T-cell (primary cell): Measurements from ENCODE around the gene PAQR5. TPM values are rescaled to one million over a fixed set of nuclear protein-coding genes. Genes with fewer than 3 reads are reported as not detected.

Experiments
- ATAC-seq, 4 experiments: fragments of 200-7000 bp in 3 of 4; fragments of 150-1000 bp in 1 of 4; cut with Tn5 transposase; replicated peaks in 1 of 4; 1 replicate in 3 of 4; 2 replicates in 1 of 4; pipeline ENCODE4 v1.10.0; 2021; ENCODE audit warnings: moderate library complexity in 3 of 4, mild to moderate bottlenecking in 2 of 4, moderate number of reproducible peaks in 1 of 4
- CTCF ChIA-PET, 2 donors: fragments of 300-600 bp; sonication (Branson Sonifier 250); formaldehyde crosslinking; loops; one replicate each; lab custom pipeline; 2022; ENCODE audit warnings: antibody characterized with exemption in 2 of 2; lab: Charles Lee
- POLR2A ChIA-PET, 2 donors: fragments of 300-600 bp; sonication (Branson Sonifier 250); formaldehyde crosslinking; loops; one replicate each; lab custom pipeline; 2022; ENCODE audit warnings: antibody characterized with exemption in 2 of 2; lab: Charles Lee
- DNase-seq, 35 experiments: peaks; one replicate each; pipeline versions ENCODE4 v3.0.0 to v3.0.0-alpha.2; 2013 to 2023
- H3K27ac ChIP-seq: one replicate; pipeline ENCODE4 v1.5.1; 2013; ENCODE audit warnings: low read length
- H3K27me3 ChIP-seq, 2 experiments: replicated peaks in 1 of 2; 1 replicate in 1 of 2; 2 replicates in 1 of 2; pipeline versions ENCODE4 v1.6.1 to v1.7.0; 2013; ENCODE audit warnings: low read length in 1 of 2, mixed read lengths in 1 of 2; ENCODE audit not compliant: control insufficient read depth in 2 of 2, insufficient read depth in 2 of 2; ENCODE audit errors: extremely low read depth in 1 of 2
- H3K36me3 ChIP-seq, 2 donors: 1 replicate in 1 of 2; 2 replicates in 1 of 2; pipeline versions ENCODE4 v1.6.1 to v1.7.0; 2013; ENCODE audit warnings: low read length in 1 of 2; ENCODE audit not compliant: control insufficient read depth in 2 of 2, insufficient read depth in 1 of 2; ENCODE audit errors: extremely low read depth in 1 of 2
- H3K4me1 ChIP-seq, 2 experiments: 1 replicate in 1 of 2; 2 replicates in 1 of 2; pipeline versions ENCODE4 v1.6.1 to v1.7.0; 2013; ENCODE audit warnings: low read length in 2 of 2, mixed read lengths in 1 of 2; ENCODE audit not compliant: insufficient read depth in 2 of 2, control insufficient read depth in 1 of 2; ENCODE audit errors: extremely low read depth in 1 of 2
- H3K4me3 ChIP-seq, 2 donors: 1 replicate in 1 of 2; 2 replicates in 1 of 2; pipeline versions ENCODE4 v1.5.1 to v1.7.0; 2013; ENCODE audit warnings: mild to moderate bottlenecking in 2 of 2, low read length in 1 of 2, moderate library complexity in 1 of 2; ENCODE audit not compliant: control insufficient read depth in 1 of 2; ENCODE audit errors: extremely low read depth in 1 of 2
- H3K9me3 ChIP-seq: 2 replicates; pipeline ENCODE4 v1.7.0; 2013
- H3K27ac Mint-ChIP-seq, 2 donors: one replicate each; pipeline ENCODE4 v1.8.0; 2020 to 2021; ENCODE audit warnings: mild to moderate bottlenecking in 2 of 2, mixed read lengths in 2 of 2
- H3K27me3 Mint-ChIP-seq, 2 donors: one replicate each; pipeline ENCODE4 v1.8.0; 2021 to 2022; ENCODE audit warnings: mixed read lengths in 2 of 2
- H3K36me3 Mint-ChIP-seq: one replicate; pipeline ENCODE4 v1.8.0; 2021; ENCODE audit warnings: mixed read lengths
- H3K4me1 Mint-ChIP-seq, 3 donors: one replicate each; pipeline ENCODE4 v1.8.0; 2020 to 2022; ENCODE audit warnings: mixed read lengths in 3 of 3, mild to moderate bottlenecking in 1 of 3
- H3K4me3 Mint-ChIP-seq, 3 donors: one replicate each; pipeline ENCODE4 v1.8.0; 2020 to 2022; ENCODE audit warnings: mild to moderate bottlenecking in 3 of 3, mixed read lengths in 3 of 3, moderate library complexity in 3 of 3
- H3K9me3 Mint-ChIP-seq, 3 donors: one replicate each; pipeline ENCODE4 v1.8.0; 2020 to 2022; ENCODE audit warnings: mixed read lengths in 3 of 3
- WGBS: methylation state at CpG from one replicate; pipeline ENCODE4 v1.1.5; 2013; ENCODE audit warnings: missing lambda C conversion rate; ENCODE audit not compliant: insufficient coverage; 5-methylcytosine and 5-hydroxymethylcytosine counted together
- total RNA-seq, 35 experiments: library from RNA in 6 of 35; stranded (reverse) in 6 of 35; fragments of 120-200 nt in 1 of 35; gene quantifications; one replicate each; pipeline versions ENCODE4 v1.2.1 to v1.2.4 and lab custom pipeline; 2013 to 2026

PAQR5 gene
- total RNA-seq, 5 donors from 2014 or later (not counting 1 experiment from before 2014, with no cell fraction given) = 0.03 to 0.07 (median 0.06) TPM; not detected in 2

DNA sequence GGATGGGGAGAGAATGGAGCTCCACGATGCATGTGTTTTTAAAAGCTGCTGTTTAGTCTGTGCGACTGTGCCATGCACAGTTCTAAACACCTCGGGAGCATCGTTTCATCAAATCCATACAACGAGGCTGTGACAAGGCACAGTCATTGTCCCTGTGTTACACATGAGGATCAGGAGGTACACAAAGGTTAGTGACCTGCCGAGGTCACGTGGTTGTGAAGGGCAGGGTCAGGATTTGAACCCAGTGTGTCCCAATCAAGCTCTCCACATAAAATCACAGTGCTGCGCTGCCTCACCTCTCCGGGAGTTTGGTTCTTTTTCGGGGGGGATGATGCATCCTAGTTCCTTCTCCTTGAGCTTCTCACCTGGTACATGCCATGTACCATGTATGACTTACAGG is 96.7 kb downstream of the PAQR5 start:
- Histone ChIP-seq H3K9me3 (no peaks in the 10 kb centered on the region), H3K27ac (no peak overlapping the region), H3K36me3 (no peaks in the 10 kb centered on the region), H3K4me3 (no peak overlapping the region), H3K27me3 (peaks cover 0 to 27% of the 10 kb centered on the region in 2 experiments), H3K4me1 (peaks cover 0 to 7% of the 10 kb centered on the region in 2 experiments)
- CTCF ChIA-PET = interaction anchor here (1.0 to 1.3 kb wide), 2 partner anchors 336 to 440 kb away, joined by 3 to 4 read pairs; no protein-coding TSS in a partner anchor
- Mint-ChIP-seq H3K27ac (no peak overlapping the region), H3K36me3 (no peaks in the 10 kb centered on the region), H3K27me3 (peaks cover 0 to 5% of the 10 kb centered on the region in 2 donors), H3K4me3 (no peak overlapping the region), H3K9me3 (no peaks in the 10 kb centered on the region), H3K4me1 (peaks cover 7 to 8% (median 8%) of the 10 kb centered on the region in 3 donors)
- POLR2A ChIA-PET = no interaction called here
- WGBS = 83% methylated on average over 2 of the region's 10 CpGs
- DNase-seq (no peak), ATAC-seq (no peak)

- Histone ChIP-seq H3K27ac (no peak overlapping the region), H3K4me1 (peaks cover 0 to 7% of the 10 kb centered on the region in 2 experiments), H3K4me3 (no peak overlapping the region), H3K36me3 (no peaks in the 10 kb centered on the region), H3K9me3 (no peaks in the 10 kb centered on the region), H3K27me3 (peaks cover 0 to 30% of the 10 kb centered on the region in 2 experiments)
- no peak overlapping the region for H3K4me3 Mint-ChIP-seq
- ATAC-seq = no peak
- DNase-seq = no peak
- peaks cover 7 to 8% (median 8%) of the 10 kb centered on the region in 3 donors for H3K4me1 Mint-ChIP-seq
- no peaks in the 10 kb centered on the region for H3K36me3 Mint-ChIP-seq
- H3K9me3 Mint-ChIP-seq = no peaks in the 10 kb centered on the region
- ChIA-PET POLR2A (no interaction called here), CTCF (interaction anchor here in 1 of 2 donors (1.3 kb wide), 1 partner anchor 337 kb away, joined by 4 read pairs; no protein-coding TSS in a partner anchor)
- WGBS = 80% methylated on average over 4 of the region's 5 CpGs
- H3K27ac Mint-ChIP-seq = no peak overlapping the region
- peaks cover 0 to 5% of the 10 kb centered on the region in 2 donors for H3K27me3 Mint-ChIP-seq
Measured at GRCh38 chr15:69395991-69396390, 97.3 kb downstream of the PAQR5 start.

DNA sequence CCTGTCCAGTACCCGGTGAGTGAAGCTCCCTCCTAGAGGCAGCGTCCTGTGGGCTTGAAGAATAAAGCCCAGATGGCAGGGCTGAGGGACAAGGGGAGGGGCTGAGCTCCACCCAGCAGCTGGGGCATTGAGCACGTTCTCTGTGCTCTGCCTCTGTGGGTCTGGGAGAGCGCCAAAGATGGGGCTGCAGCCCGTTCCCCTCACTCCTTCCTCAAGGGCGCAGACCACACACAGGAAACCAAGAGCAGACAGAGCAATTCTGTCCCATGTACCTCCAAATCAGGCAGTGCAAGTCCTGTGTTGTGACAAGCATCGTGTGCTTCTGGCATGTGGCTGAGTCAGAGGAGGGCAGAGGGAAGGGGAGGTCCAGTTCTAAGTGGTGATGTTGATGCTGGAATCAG is 99.8 kb downstream of the PAQR5 start:
- Mint-ChIP-seq H3K27ac (peak overlapping the region in 1 of 2 donors; percentile 22), H3K4me3 (no peak overlapping the region), H3K36me3 (no peaks in the 10 kb centered on the region), H3K4me1 (peaks cover 7 to 8% (median 8%) of the 10 kb centered on the region in 3 donors), H3K9me3 (no peaks in the 10 kb centered on the region), H3K27me3 (peaks cover 0 to 4% of the 10 kb centered on the region in 2 donors)
- ATAC-seq (peak in 2 of 4 experiments; percentile 5 to 48), DNase-seq (no peak)
- H3K9me3 ChIP-seq = no peaks in the 10 kb centered on the region
- no peak overlapping the region for H3K4me3 ChIP-seq
- H3K27me3 ChIP-seq = peaks cover 0 to 30% of the 10 kb centered on the region in 2 experiments
- no peak overlapping the region for H3K27ac ChIP-seq
- peaks cover 0 to 7% of the 10 kb centered on the region in 2 experiments for H3K4me1 ChIP-seq
- no peaks in the 10 kb centered on the region for H3K36me3 ChIP-seq
- ChIA-PET POLR2A (no interaction called here), CTCF (no interaction called here)
- WGBS = 29% methylated on average over 5 of the region's 7 CpGs

DNA sequence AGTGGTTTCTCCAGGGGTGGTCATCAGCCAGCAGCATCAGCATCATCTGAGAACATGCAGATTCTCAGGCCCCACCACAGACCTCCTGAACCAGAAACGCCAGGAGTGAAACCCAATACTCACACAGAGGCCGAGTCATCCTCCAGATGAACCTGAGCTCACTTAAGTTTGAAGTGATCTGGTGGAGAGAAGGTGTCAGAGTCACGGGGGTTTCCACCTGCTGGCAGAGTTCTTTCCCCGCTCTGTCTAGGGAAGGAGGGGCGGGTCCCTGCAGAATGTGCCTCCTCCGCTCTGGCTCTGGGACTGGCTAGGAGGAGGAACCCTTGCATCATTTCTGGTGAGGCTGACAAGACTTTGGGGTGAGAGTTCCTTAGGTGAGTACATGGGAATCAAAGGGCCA is 102.1 kb downstream of the PAQR5 start:
- POLR2A ChIA-PET = no interaction called here
- DNase-seq = no peak
- H3K36me3 Mint-ChIP-seq = no peaks in the 10 kb centered on the region
- ATAC-seq = no peak
- WGBS = 67% methylated on average over 1 of the region's 6 CpGs
- peaks cover 0 to 2% (median 0%) of the 10 kb centered on the region in 3 donors for H3K4me1 Mint-ChIP-seq
- H3K27ac Mint-ChIP-seq = no peak overlapping the region
- Histone ChIP-seq H3K4me3 (no peak overlapping the region), H3K36me3 (no peaks in the 10 kb centered on the region), H3K9me3 (no peaks in the 10 kb centered on the region), H3K4me1 (no peaks in the 10 kb centered on the region), H3K27me3 (peaks cover 0 to 12% of the 10 kb centered on the region in 2 experiments), H3K27ac (no peak overlapping the region)
- H3K9me3 Mint-ChIP-seq = no peaks in the 10 kb centered on the region
- no peak overlapping the region for H3K4me3 Mint-ChIP-seq
- CTCF ChIA-PET = no interaction called here
- H3K27me3 Mint-ChIP-seq = peaks cover 0 to 12% of the 10 kb centered on the region in 2 donors

DNA sequence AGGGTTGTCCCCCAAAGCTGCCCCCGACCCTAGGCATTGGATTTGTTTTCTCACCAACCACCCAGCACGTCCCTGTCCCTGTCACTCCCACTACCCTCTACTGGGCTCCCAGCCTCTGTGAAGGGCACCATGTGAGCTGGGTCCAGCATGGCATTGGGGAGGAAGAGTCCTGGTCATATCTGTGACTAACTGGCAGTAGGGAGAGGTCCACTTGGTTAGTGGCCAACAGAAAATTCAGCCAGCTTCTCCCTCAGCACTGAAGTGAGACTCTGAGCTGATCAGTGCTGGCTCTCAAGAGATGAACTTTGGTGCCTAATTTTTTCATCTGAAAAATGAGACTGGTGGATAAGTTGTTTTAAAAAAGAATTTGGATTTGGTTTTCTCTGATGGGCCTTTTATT is 104.1 kb downstream of the PAQR5 start:
- H3K4me1 Mint-ChIP-seq = peaks cover 0 to 2% (median 0%) of the 10 kb centered on the region in 3 donors
- Histone ChIP-seq H3K4me1 (no peaks in the 10 kb centered on the region), H3K4me3 (no peak overlapping the region), H3K27ac (no peak overlapping the region), H3K27me3 (peaks cover 0 to 9% of the 10 kb centered on the region in 2 experiments), H3K9me3 (no peaks in the 10 kb centered on the region), H3K36me3 (no peaks in the 10 kb centered on the region)
- H3K27me3 Mint-ChIP-seq = peaks cover 3 to 17% of the 10 kb centered on the region in 2 donors
- H3K36me3 Mint-ChIP-seq = no peaks in the 10 kb centered on the region
- ATAC-seq (no peak), DNase-seq (no peak)
- ChIA-PET CTCF (no interaction called here), POLR2A (no interaction called here)
- H3K9me3 Mint-ChIP-seq = no peaks in the 10 kb centered on the region
- no peak overlapping the region for H3K4me3 Mint-ChIP-seq
- no CpG with 5 or more reads among the region's 2 CpGs for WGBS
- H3K27ac Mint-ChIP-seq = no peak overlapping the region

DNA sequence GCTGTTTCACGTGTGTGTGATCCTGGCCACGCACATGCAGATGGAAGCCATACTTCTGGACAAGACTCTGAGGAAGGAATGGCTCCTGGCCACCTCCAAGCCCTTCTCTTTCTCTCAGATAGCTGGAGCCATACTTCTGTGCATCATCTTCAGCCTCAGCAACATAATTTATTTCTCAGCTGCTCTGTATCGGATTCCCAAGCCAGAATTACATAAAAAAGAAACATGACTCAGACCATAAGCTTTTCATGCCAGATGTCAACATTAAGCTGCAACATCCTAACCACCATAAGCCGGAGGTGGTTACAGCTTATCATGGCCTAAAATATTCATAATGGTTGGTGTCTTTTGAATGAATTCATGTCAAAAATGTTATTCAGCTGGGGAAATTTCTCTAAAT is 104.9 kb downstream of the PAQR5 start:
- CTCF ChIA-PET = interaction anchor here in 1 of 2 donors (0.6 kb wide), 1 partner anchor 13 kb away, joined by 3 read pairs; no protein-coding TSS in a partner anchor
- no peaks in the 10 kb centered on the region for H3K9me3 Mint-ChIP-seq
- H3K27ac ChIP-seq = no peak overlapping the region
- H3K4me3 Mint-ChIP-seq = no peak overlapping the region
- no peaks in the 10 kb centered on the region for H3K4me1 Mint-ChIP-seq
- H3K36me3 ChIP-seq = no peaks in the 10 kb centered on the region
- H3K4me3 ChIP-seq = no peak overlapping the region
- DNase-seq (no peak), ATAC-seq (no peak)
- H3K36me3 Mint-ChIP-seq = no peaks in the 10 kb centered on the region
- H3K27ac Mint-ChIP-seq = no peak overlapping the region
- H3K9me3 ChIP-seq = no peaks in the 10 kb centered on the region
- peaks cover 3 to 19% of the 10 kb centered on the region in 2 donors for H3K27me3 Mint-ChIP-seq
- peaks cover 0 to 9% of the 10 kb centered on the region in 2 experiments for H3K27me3 ChIP-seq
- POLR2A ChIA-PET = no interaction called here
- whole genome bisulfite sequencing = 80% methylated on average over 3 of the region's 4 CpGs
- H3K4me1 ChIP-seq = no peaks in the 10 kb centered on the region
